ENCODE results near the gene OTOG. TPM values are rescaled to one million over a fixed set of nuclear protein-coding genes. Genes with fewer than 3 reads are reported as not detected.

The OTOG gene
- total RNA-seq, 2 experiments from 2014 or later, result not detected

DNA sequence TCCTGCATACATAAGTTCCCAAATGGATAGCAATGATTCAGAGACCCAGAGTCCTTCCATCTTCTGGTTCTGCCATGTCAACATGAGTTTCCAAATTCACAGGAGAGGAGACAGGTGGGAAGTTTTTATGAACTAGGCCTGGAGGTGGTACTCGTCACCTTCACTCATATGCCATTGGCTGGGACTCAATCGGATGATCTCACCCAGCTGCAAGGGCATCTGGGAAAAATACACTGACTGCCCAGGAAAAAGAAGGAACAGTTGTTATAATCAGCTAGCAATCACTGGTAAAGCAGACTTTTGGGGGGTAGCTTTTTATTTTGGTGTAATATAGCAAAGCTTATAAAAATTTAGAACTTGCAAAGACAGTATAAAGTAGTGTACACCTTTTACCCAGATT lies 83.9 kb downstream of the OTOG start:
- no peak for TF ChIP-seq CTCF (IDR thresholded peaks at IDR 0.05)
- no peak for ATAC-seq
- intact Hi-C loops (cut with micrococcal nuclease), result no loop called here

DNA sequence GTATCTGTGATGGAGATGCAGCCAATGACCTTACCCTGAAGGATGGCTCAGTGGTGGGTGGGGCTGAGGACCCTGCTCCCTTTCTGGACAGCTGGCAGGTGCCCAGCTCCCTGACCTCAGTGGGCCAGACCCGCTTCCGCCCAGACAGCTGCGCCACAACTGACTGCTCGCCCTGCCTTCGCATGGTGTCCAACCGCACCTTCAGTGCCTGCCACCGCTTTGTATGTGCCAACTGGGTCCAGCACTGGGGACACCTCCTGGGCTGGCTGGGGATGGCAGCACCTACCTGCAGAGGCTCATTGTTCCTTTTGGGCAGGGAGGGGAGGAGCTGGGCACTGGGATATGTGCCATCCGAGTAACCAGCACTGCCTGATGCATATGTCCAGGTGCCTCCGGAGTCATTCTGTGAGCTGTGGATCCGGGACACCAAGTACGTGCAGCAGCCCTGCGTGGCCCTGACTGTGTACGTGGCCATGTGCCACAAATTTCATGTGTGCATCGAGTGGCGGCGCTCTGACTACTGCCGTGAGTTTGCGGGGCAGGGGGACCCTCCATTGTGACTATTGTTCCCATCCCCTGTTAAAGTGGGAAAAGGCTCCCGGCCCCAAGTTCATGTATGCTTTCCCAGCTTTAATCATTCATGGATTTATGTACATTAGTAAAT lies 84.8 kb downstream of the OTOG start:
- no peak for TF ChIP-seq CTCF (IDR thresholded peaks at IDR 0.05)
- H3K27me3 Mint-ChIP-seq, result peaks cover 10% of the 10 kb centered on the region
- no peaks in the 10 kb centered on the region for H3K9me3 Mint-ChIP-seq
- H3K27ac Mint-ChIP-seq, result no peak overlapping the region
- ATAC-seq, result no peak
- H3K36me3 Mint-ChIP-seq (ENCODE audit: low read depth), result no peaks in the 10 kb centered on the region
- POLR2A ChIA-PET, result no interaction called here
- CTCF ChIA-PET, result interaction anchor here (1.0 to 1.4 kb wide), 2 partner anchors 33 to 99 kb away, joined by 3 to 5 read pairs; no protein-coding TSS in a partner anchor
- DNase-seq, result no peak
- H3K4me1 Mint-ChIP-seq (ENCODE audit: low read depth), result no peaks in the 10 kb centered on the region
- intact Hi-C loops (cut with micrococcal nuclease), result no loop called here
- no peak overlapping the region for H3K4me3 Mint-ChIP-seq

More for the DNA sequence above, 83.9 kb downstream of the OTOG start:
- no peak for DNase-seq
- H3K36me3 Mint-ChIP-seq (ENCODE audit: low read depth), result no peaks in the 10 kb centered on the region
- H3K4me3 Mint-ChIP-seq, result no peak overlapping the region
- ChIA-PET POLR2A (no interaction called here), CTCF (interaction anchor here (1.0 to 1.4 kb wide), 2 partner anchors 32 to 98 kb away, joined by 3 to 5 read pairs; no protein-coding TSS in a partner anchor)
- H3K4me1 Mint-ChIP-seq (ENCODE audit: low read depth), result no peaks in the 10 kb centered on the region
- H3K9me3 Mint-ChIP-seq, result no peaks in the 10 kb centered on the region
- no peak overlapping the region for H3K27ac Mint-ChIP-seq
- H3K27me3 Mint-ChIP-seq, result peaks cover 13% of the 10 kb centered on the region

- Mint-ChIP-seq H3K27ac (no peak overlapping the region), H3K36me3 (ENCODE audit: low read depth) (no peaks in the 10 kb centered on the region), H3K4me1 (ENCODE audit: low read depth) (no peaks in the 10 kb centered on the region), H3K9me3 (no peaks in the 10 kb centered on the region), H3K27me3 (peaks cover 5% of the 10 kb centered on the region), H3K4me3 (no peak overlapping the region)
- intact Hi-C loops (cut with micrococcal nuclease), result no loop called here
- no peak for DNase-seq
- ATAC-seq, result no peak
- no peak for TF ChIP-seq CTCF (IDR thresholded peaks at IDR 0.05)
- ChIA-PET POLR2A (no interaction called here), CTCF (no interaction called here)
These were observed 86.4 kb downstream of the OTOG start for GRCh38 chr11:17633279-17633986.

GRCh38 chr11:17633987-17634775 lies 87.1 kb downstream of the OTOG start:
- Mint-ChIP-seq H3K27me3 (peaks cover 5% of the 10 kb centered on the region), H3K27ac (no peak overlapping the region), H3K36me3 (ENCODE audit: low read depth) (no peaks in the 10 kb centered on the region), H3K4me1 (ENCODE audit: low read depth) (no peaks in the 10 kb centered on the region), H3K4me3 (no peak overlapping the region), H3K9me3 (no peaks in the 10 kb centered on the region)
- intact Hi-C loops (cut with micrococcal nuclease), result no loop called here
- no peak for DNase-seq
- no peak for TF ChIP-seq CTCF (IDR thresholded peaks at IDR 0.05)
- no peak for ATAC-seq
- CTCF ChIA-PET, result no interaction called here
- POLR2A ChIA-PET, result no interaction called here
